Central memory CD4-positive, alpha-beta T cell (primary cell): ENCODE data around the gene NLGN1.

Experiments used
- DNase-seq: peaks from one replicate; pipeline ENCODE4 v3.0.0; 2022

Gene NLGN1

GRCh38 chr3:173863551-173863950 lies 466.0 kb downstream of the NLGN1 start:
- no peak for DNase-seq

- DNase-seq: no peak
Measured at GRCh38 chr3:173865900-173866498, 468.5 kb downstream of the NLGN1 start.

DNA sequence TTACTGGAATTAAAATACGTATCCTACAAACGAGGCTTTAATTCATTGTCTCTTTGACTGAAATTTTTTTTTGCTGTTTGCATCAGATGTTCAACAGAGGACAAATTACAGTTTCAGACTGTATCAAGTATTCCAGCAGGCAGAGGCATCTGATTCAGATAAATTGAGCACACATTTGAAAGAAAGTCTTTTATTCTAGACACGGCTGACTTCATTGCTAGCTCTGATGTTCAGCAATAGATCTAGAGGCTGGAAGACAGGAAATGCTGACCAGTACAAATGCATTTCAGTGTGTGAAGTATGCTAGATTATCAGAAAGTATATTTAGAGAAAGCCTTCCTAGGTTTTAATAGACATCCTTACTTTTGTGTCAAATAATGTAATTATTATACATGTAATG lies 472.2 kb downstream of the NLGN1 start:
- no peak for DNase-seq

GRCh38 chr3:173870976-173871375 lies 473.4 kb downstream of the NLGN1 start:
- DNase-seq: no peak

DNA sequence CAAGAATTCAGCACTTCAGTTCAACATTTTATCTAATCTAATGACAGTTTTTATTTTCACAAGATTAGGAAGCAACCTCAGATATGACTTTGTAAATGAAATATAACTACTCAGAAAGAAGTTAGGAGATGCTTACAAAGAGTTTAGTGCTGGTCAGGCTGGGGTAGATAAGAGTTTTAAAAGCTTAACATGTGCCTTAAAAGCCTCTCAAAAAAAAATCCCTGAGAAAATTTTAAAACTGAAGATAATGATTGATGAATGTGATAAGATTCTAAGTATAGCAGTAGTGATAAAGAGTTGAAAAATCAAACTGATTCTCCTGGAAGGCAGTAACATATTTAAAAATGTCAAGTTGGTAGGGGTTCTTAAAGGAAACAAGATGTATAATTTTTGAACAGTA lies 478.2 kb downstream of the NLGN1 start:
- no peak for DNase-seq

DNA sequence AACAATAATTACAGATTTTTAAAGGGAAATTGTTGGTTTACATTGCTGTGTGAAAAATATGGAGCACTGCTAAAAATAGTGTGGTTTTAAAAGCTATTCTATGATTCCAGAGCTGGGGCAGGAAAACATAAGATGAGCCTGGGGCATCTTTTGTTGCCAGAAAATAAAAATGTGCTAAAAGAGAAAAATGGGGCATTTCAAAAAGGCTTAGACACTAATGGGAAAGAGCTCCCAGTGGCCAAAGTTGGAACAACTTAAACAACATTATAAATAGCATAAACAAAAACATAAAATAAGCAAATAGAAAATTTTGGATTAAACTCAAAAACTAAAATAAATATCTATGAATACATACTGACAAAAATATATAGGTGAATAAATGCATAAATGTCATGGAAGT lies 478.9 kb downstream of the NLGN1 start:
- DNase-seq: no peak

- DNase-seq: no peak
Measured at GRCh38 chr3:173887888-173888287, 490.3 kb downstream of the NLGN1 start.

DNA sequence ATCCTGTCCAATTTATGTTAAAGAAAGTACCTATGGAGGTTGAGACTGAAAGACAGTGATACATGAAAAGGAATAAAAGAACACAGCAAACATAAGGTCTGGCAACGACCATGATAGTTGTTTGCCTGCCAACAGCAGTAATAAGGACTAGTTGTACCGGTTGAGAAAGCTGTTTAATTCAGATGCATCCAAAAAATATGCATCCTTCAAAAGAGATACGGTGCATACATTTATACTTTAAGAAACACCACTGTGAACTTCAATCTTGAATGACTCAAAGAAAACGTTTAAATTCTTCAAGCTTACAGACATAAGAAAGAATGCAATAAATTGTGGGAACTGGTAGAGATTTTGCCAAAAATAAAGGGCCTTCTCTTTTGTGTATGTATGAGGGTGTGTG lies 492.1 kb downstream of the NLGN1 start:
- DNase-seq: no peak

GRCh38 chr3:173890091-173890490 lies 492.5 kb downstream of the NLGN1 start:
- DNase-seq: no peak

- no peak for DNase-seq
Measured at GRCh38 chr3:173891272-173892100, 493.9 kb downstream of the NLGN1 start.

GRCh38 chr3:173892547-173892946 lies 495.0 kb downstream of the NLGN1 start:
- no peak for DNase-seq

DNA sequence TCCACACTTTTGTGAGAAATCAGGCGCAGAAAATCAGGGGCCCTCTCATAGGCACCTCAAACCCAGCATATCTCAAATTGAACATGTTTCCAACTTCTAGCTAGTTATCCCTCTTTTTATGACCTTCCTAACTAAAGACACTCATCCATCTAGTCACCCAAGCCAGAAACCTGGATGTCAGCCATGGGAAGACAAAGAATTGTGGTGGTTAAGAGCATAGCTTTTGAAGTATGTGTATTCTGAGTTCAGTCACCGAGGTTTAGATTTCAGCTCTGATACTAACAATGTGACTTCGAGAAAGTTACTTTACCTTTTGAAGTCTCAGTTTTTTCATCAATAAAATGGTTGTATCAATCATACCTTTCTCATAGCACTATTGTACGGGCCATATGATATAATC lies 495.5 kb downstream of the NLGN1 start:
- no peak for DNase-seq

DNA sequence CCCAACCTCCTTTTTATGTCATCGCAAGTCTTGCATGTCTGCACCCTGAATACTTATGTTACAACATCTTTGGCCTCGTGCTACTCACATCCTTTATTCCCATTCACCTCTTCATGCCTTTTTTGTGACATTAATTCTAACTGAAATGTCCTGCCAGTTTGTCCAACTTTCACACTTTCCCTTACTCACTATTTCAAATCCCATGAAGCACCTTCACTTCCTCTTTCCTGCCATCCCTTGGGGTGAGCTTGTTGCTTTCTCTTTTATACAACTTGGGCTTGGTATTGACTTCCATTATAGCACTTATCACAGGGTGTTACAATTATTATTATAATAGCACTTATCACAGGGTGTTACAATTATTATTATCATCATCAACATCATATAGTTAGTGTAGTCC lies 496.3 kb downstream of the NLGN1 start:
- no peak for DNase-seq

DNA sequence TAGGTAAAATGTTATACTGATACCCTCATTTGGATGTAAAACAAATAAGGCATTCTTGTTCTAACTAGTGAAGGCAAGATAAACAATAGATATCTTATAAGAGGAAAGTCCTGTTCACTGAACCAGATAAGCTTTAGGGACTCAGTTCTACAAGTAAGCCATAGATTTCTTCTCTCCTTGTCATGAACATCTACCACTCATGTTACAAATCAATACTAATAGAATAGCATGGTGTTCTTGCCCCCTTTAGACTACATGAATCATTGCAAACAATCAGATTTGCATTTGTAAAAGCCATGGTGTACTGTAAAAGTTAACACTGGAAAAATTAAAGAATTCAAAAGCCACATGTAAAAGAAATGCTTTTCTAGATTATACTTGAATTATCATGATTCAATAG lies 500.1 kb downstream of the NLGN1 start:
- no peak for DNase-seq

DNA sequence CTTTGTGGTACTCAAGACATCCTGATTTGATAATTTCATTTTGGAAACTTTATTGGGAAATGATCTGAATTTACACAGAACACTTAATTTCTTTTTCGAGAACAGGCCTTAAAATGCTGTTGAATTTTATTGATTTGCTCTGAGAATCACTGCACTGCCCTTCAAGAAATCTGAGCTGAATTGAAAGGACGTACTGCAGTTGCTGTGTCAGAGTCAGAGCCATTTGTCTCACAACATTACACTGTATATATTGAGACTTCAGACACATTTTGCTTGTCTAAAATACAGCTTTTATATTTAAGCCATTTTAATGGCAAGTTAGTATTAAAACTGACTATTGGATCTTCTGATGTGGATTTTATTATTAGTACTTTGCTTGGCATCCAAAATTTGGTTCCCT lies 504.1 kb downstream of the NLGN1 start:
- no peak for DNase-seq

- no peak for DNase-seq
Measured at GRCh38 chr3:173902401-173902800, 504.9 kb downstream of the NLGN1 start.

- DNase-seq: no peak
Measured at GRCh38 chr3:173902871-173903270, 505.3 kb downstream of the NLGN1 start.

GRCh38 chr3:173905381-173905780 lies 507.8 kb downstream of the NLGN1 start:
- no peak for DNase-seq

DNA sequence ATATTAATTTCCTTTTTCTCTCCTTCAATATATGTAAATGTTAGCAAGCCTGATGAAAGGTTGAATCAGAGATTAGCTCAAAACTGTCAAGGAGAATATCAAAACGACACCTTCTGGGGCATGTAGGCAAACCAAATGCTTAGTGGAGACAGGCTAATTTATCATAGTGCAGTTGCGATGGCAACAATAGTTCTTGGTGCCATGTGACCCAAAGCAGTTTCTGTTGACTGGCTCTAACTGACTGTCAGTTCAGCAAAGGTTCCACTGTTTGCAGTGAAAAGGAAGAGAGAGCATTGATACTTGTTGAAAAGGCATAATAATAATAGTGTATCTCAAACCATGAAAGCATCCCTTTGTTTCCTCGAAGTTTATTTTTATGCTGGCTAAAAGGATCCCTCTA lies 513.9 kb downstream of the NLGN1 start:
- DNase-seq: no peak

GRCh38 chr3:173912126-173912525 lies 514.6 kb downstream of the NLGN1 start:
- DNase-seq: no peak

GRCh38 chr3:173913397-173913796 lies 515.9 kb downstream of the NLGN1 start:
- no peak for DNase-seq

GRCh38 chr3:173913974-173914421 lies 516.5 kb downstream of the NLGN1 start:
- no peak for DNase-seq

DNA sequence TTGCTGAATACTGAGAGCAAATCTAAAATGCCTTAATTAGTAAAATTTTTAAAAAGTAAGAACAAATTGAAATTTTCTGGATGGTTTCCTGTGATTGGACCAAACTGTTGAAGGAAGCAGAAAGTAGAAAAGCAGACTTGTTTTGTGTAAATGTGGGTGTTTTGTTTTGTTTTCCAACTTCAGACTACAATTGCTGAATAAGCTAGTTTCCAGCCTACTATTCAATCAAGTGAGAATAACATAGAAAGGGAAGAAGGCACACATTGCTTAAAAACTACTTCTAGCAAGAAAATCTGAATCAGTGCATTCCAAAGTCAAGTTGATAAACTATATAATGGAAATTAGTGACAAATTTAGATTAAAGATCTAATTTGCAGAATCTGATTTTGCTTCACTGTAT lies 519.3 kb downstream of the NLGN1 start:
- DNase-seq: no peak

GRCh38 chr3:173920386-173920785 lies 522.8 kb downstream of the NLGN1 start:
- DNase-seq: no peak

GRCh38 chr3:173921732-173922131 lies 524.2 kb downstream of the NLGN1 start:
- no peak for DNase-seq
